Measurements from ENCODE around the gene CTAGE1.

The CTAGE1 gene

GRCh38 chr18:22417496-22418188 is at the start of gene CTAGE1:
Gene CTAGE1, minus strand, starts transcription at chr18:22417915. Its CDS starts 104 bp downstream, at chr18:22417811.
- H3K27ac ChIP-seq, result no peak within 1 kb of the TSS
- no peaks in the 10 kb centered on the region for H3K27me3 ChIP-seq
- no peaks in the 10 kb centered on the region for H3K4me1 ChIP-seq (ENCODE audit: control insufficient read depth in 1 of 2, insufficient read depth in 1 of 2, low read depth in 1 of 2, low read length in 1 of 2)
- no peak for TF ChIP-seq CTCF (IDR thresholded peaks at IDR 0.05)
- H3K4me3 ChIP-seq (ENCODE audit: low read depth in 1 of 2, low read length in 1 of 2), result no peak within 1 kb of the TSS
- peaks cover 4% of the 10 kb centered on the region for H3K9me3 ChIP-seq
- H3K36me3 ChIP-seq, result no peaks in the 10 kb centered on the region

- H3K27me3 ChIP-seq, result no peaks in the 10 kb centered on the region
- H3K36me3 ChIP-seq, result no peaks in the 10 kb centered on the region
- H3K27ac ChIP-seq, result no peak overlapping the region
- H3K4me1 ChIP-seq (ENCODE audit: control insufficient read depth in 1 of 2, insufficient read depth in 1 of 2, low read depth in 1 of 2, low read length in 1 of 2), result no peaks in the 10 kb centered on the region
- no peaks in the 10 kb centered on the region for H3K9me3 ChIP-seq
- H3K4me3 ChIP-seq (ENCODE audit: low read depth in 1 of 2, low read length in 1 of 2), result no peak overlapping the region
- no peak for TF ChIP-seq CTCF (IDR thresholded peaks at IDR 0.05)
These were observed 49.1 kb upstream of the CTAGE1 start for GRCh38 chr18:22466608-22467395.

DNA sequence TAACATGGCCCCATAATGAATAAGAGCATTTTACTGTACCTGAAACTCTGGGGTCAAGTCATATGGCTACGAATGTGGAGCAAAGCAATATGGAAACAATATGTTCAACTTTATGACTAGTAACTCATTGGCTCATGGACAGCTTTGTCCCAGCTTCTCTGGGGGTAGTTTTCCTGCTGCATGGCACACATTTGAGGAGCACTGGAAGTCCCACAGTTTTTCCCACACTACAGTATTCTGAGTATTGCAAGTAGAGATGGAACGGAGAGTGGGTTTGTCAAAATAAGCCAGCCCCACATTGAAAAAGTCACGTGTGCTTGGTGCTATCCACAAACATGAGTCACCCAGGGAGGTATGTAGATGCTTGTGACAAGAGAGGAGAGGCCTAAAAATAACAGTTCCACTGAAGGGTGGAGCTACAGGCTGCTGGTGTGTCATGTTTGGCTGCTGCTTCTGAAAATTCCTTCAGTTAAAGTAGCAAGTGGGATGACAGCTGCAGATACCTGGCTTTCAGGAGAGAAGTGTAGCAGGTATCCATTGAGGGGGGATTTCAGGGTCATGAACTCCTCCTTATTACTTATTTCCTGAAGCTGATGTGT is 48.2 kb upstream of the CTAGE1 start:
- Histone ChIP-seq H3K4me1 (ENCODE audit: control insufficient read depth in 1 of 2, insufficient read depth in 1 of 2, low read depth in 1 of 2, low read length in 1 of 2) (no peaks in the 10 kb centered on the region), H3K4me3 (ENCODE audit: low read depth in 1 of 2, low read length in 1 of 2) (no peak overlapping the region), H3K36me3 (no peaks in the 10 kb centered on the region), H3K27ac (no peak overlapping the region), H3K27me3 (no peaks in the 10 kb centered on the region), H3K9me3 (no peaks in the 10 kb centered on the region)
- no peak for TF ChIP-seq CTCF (IDR thresholded peaks at IDR 0.05)

- Histone ChIP-seq H3K27me3 (no peaks in the 10 kb centered on the region), H3K4me3 (ENCODE audit: low read depth in 1 of 2, low read length in 1 of 2) (no peak overlapping the region), H3K4me1 (ENCODE audit: control insufficient read depth in 1 of 2, insufficient read depth in 1 of 2, low read depth in 1 of 2, low read length in 1 of 2) (no peaks in the 10 kb centered on the region), H3K27ac (no peak overlapping the region), H3K36me3 (no peaks in the 10 kb centered on the region), H3K9me3 (no peaks in the 10 kb centered on the region)
- no peak for TF ChIP-seq CTCF (IDR thresholded peaks at IDR 0.05)
These were observed 45.4 kb upstream of the CTAGE1 start for GRCh38 chr18:22463076-22463475.

DNA sequence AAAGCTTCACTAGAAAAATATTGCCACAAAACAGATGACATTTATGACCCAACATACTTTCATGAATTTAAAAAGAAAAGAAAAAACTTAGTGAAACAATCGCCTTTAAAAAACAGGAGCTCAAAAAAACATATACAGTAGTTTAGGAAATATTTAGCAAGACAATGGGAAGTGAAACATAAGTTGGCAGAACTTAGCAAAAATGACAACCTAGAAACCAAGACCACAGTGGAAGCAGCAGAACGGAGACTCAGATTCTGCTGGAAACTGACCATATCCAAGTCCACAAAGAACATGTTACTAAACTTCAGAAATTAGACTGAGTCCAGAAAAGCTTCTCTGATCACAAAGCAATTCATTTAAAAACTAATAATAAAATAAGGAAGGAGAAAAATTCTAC is 41.8 kb upstream of the CTAGE1 start:
- Histone ChIP-seq H3K36me3 (no peaks in the 10 kb centered on the region), H3K4me3 (ENCODE audit: low read depth in 1 of 2, low read length in 1 of 2) (no peak overlapping the region), H3K27ac (no peak overlapping the region), H3K27me3 (no peaks in the 10 kb centered on the region), H3K4me1 (ENCODE audit: control insufficient read depth in 1 of 2, insufficient read depth in 1 of 2, low read depth in 1 of 2, low read length in 1 of 2) (no peaks in the 10 kb centered on the region), H3K9me3 (no peaks in the 10 kb centered on the region)
- no peak for TF ChIP-seq CTCF (IDR thresholded peaks at IDR 0.05)
